Peyer's patch (tissue), 4 donors: ENCODE measurements around the gene RNF157. TPM values are rescaled to one million over a fixed set of nuclear protein-coding genes. Genes with fewer than 3 reads are reported as not detected.

Experiments used
- DNase-seq, 3 donors: peaks; one replicate each; pipeline ENCODE4 v3.0.0-alpha.2; 2017 to 2019
- H3K27ac ChIP-seq, 4 donors: fragments of 200-600 bp; sonication (generic); one replicate each; pipeline ENCODE4 v1.5.1; 2016 to 2019
- H3K27me3 ChIP-seq, 2 donors: fragments of 200-600 bp; sonication (generic); one replicate each; pipeline ENCODE4 v1.5.1; 2019
- H3K36me3 ChIP-seq, 3 donors: fragments of 200-600 bp; sonication (generic); one replicate each; pipeline ENCODE4 v1.5.1; 2016 to 2019
- H3K4me1 ChIP-seq, 4 donors: fragments of 200-600 bp; sonication (generic); one replicate each; pipeline ENCODE4 v1.5.1; 2016 to 2019
- H3K4me3 ChIP-seq, 4 donors: fragments of 200-600 bp; sonication (generic); 1 replicate in 3 of 4; 2 replicates in 1 of 4; pipeline ENCODE4 v1.5.1; 2016 to 2019; ENCODE audit warnings: mild to moderate bottlenecking in 1 of 4
- H3K9me3 ChIP-seq, 4 donors: fragments of 200-600 bp; sonication (generic); one replicate each; pipeline ENCODE4 v1.5.1; 2016 to 2019; ENCODE audit warnings: mild to moderate bottlenecking in 1 of 4
- POLR2A ChIP-seq, 2 donors: fragments of 450-650 bp; IDR thresholded peaks; one replicate each; pipeline ENCODE4 v1.5.1; 2017; ENCODE audit warnings: antibody characterized with exemption in 2 of 2, mild to moderate bottlenecking in 2 of 2, moderate library complexity in 2 of 2
- total RNA-seq, 4 donors: library from RNA; depleted of rRNA; stranded (reverse); fragments of >200 nt; gene quantifications; one replicate each; pipeline ENCODE4 v1.1.0, GENCODE V29; 2016
- TF ChIP-seq, protein P1 (sequence below), 6 experiments: fragments of 450-650 bp in 4 of 6; fragments of 200-600 bp in 2 of 6; sonication (generic) in 1 of 6; IDR thresholded peaks; one replicate each; pipeline ENCODE4 v1.5.1; 2017 to 2019; ENCODE audit warnings: antibody characterized with exemption in 6 of 6, mild to moderate bottlenecking in 3 of 6, moderate library complexity in 1 of 6

The RNF157 gene
- total RNA-seq, 4 donors from 2014 or later: 73.4 to 115 (median 106) TPM

DNA sequence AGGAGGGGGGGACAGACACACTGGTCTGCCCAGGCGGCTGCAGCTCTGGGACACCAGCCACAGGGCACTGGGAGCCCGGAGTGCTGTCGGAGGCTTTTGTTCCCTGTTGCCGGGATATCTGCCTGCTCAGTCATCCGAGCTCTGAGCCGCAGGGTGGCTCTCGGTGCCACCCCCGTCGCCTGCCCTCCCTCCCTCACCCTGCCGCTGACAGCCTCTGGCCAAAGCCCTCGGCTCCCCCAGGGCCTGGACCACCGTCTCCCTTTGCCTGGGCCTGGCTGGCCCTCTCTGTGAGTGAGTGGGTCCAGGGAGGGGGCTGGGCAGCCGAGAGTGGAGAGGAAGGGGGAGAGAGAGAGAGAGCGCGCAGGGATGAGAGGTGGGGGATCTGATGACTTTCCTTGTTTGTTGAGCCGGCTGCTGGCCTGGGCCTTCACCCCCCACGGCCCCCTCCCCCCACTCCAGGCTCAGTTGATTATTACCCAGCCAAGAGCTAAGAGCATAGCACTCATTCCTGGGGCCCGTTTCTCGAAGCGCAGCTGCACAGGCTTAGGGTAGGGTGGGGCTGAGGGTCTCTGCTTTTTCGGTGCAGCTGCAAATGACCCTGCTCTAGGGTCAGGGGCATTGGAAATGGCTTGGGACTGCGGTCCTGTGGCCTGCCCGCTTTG, 101.9 kb downstream of the RNF157 start:
- peaks cover 0 to 15% of the 10 kb centered on the region in 2 donors for H3K27me3 ChIP-seq
- TF ChIP-seq, protein P1, sequence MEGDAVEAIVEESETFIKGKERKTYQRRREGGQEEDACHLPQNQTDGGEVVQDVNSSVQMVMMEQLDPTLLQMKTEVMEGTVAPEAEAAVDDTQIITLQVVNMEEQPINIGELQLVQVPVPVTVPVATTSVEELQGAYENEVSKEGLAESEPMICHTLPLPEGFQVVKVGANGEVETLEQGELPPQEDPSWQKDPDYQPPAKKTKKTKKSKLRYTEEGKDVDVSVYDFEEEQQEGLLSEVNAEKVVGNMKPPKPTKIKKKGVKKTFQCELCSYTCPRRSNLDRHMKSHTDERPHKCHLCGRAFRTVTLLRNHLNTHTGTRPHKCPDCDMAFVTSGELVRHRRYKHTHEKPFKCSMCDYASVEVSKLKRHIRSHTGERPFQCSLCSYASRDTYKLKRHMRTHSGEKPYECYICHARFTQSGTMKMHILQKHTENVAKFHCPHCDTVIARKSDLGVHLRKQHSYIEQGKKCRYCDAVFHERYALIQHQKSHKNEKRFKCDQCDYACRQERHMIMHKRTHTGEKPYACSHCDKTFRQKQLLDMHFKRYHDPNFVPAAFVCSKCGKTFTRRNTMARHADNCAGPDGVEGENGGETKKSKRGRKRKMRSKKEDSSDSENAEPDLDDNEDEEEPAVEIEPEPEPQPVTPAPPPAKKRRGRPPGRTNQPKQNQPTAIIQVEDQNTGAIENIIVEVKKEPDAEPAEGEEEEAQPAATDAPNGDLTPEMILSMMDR (IDR thresholded peaks at IDR 0.05): no peak
- no peak for TF ChIP-seq POLR2A (IDR thresholded peaks at IDR 0.05)
- H3K36me3 ChIP-seq: no peaks in the 10 kb centered on the region
- no peak overlapping the region for H3K27ac ChIP-seq
- H3K4me3 ChIP-seq: no peak overlapping the region
- peaks cover 6 to 22% (median 15%) of the 10 kb centered on the region in 4 donors for H3K4me1 ChIP-seq
- H3K9me3 ChIP-seq: no peaks in the 10 kb centered on the region
- no peak for DNase-seq

- TF ChIP-seq, protein P1 (IDR thresholded peaks at IDR 0.05): no peak
- no peak for TF ChIP-seq POLR2A (IDR thresholded peaks at IDR 0.05)
- Histone ChIP-seq H3K27ac (no peak overlapping the region), H3K9me3 (no peaks in the 10 kb centered on the region), H3K4me1 (peaks cover 6 to 22% (median 15%) of the 10 kb centered on the region in 4 donors), H3K36me3 (no peaks in the 10 kb centered on the region), H3K27me3 (peaks cover 0 to 15% of the 10 kb centered on the region in 2 donors), H3K4me3 (no peak overlapping the region)
- DNase-seq: no peak
Measured at GRCh38 chr17:76137351-76138233, 102.7 kb downstream of the RNF157 start.

DNA sequence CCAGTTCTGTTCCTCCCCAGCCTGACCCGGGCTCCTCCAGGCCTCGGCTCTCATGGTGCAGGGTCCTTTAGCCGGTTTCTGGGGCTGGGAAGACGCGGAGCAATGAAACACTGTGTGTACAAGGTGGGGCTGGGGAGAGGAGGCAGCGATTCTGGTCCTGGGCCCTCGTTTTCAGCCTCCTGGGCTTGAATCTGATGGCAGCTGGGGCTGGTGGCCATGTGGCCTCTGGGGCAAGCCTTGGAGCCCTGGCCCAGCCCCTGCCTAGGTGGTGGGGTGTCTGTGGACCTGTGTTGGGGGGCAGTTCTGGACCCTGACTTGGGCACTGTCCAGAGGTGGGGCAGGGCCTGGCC, 103.3 kb downstream of the RNF157 start:
- peaks cover 0 to 15% of the 10 kb centered on the region in 2 donors for H3K27me3 ChIP-seq
- no peaks in the 10 kb centered on the region for H3K36me3 ChIP-seq
- no peak for DNase-seq
- H3K9me3 ChIP-seq: no peaks in the 10 kb centered on the region
- TF ChIP-seq POLR2A (IDR thresholded peaks at IDR 0.05): no peak
- TF ChIP-seq, protein P1 (IDR thresholded peaks at IDR 0.05): no peak
- no peak overlapping the region for H3K27ac ChIP-seq
- H3K4me1 ChIP-seq: peaks cover 6 to 22% (median 15%) of the 10 kb centered on the region in 4 donors
- no peak overlapping the region for H3K4me3 ChIP-seq

DNA sequence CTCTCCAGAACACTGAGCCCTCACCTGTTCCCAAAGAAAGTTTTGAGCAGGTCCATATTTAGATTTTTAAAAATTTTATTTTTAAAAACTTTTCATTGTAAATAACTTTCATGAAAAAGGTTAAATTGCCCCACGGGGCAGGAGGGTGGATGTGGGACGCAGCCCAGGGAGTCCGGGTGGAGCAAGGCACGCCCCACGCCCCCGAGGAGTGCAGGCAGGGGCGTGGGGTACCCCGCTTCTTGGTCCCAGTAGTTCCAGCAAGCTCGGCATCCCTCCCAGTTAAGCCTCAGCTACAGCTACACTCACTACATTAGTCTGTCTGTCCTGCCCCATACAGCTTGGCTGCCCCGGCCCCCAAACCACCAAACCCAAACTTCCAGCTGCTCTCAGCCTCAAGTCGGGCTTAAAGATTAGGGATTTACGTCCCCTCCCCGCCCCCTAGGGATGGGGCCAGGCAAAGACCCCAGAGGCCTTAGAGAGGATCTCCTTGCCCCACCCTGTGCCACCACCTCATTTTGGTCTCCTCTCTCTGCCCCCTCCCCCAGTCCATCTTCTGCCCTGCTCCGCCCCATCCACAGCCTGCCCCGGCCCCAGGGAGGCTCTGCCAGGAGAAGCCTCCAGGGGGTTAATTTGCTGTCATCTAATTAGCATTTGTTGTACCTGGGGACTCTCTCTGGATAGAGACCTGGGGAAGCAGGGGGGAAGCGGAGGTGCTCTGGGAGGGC, 103.9 kb downstream of the RNF157 start:
- H3K27ac ChIP-seq: no peak overlapping the region
- H3K36me3 ChIP-seq: no peaks in the 10 kb centered on the region
- no peak overlapping the region for H3K4me3 ChIP-seq
- TF ChIP-seq POLR2A (IDR thresholded peaks at IDR 0.05): no peak
- TF ChIP-seq, protein P1 (IDR thresholded peaks at IDR 0.05): no peak
- peaks cover 6 to 18% (median 12%) of the 10 kb centered on the region in 4 donors for H3K4me1 ChIP-seq
- H3K9me3 ChIP-seq: no peaks in the 10 kb centered on the region
- no peak for DNase-seq
- peaks cover 0 to 15% of the 10 kb centered on the region in 2 donors for H3K27me3 ChIP-seq

DNA sequence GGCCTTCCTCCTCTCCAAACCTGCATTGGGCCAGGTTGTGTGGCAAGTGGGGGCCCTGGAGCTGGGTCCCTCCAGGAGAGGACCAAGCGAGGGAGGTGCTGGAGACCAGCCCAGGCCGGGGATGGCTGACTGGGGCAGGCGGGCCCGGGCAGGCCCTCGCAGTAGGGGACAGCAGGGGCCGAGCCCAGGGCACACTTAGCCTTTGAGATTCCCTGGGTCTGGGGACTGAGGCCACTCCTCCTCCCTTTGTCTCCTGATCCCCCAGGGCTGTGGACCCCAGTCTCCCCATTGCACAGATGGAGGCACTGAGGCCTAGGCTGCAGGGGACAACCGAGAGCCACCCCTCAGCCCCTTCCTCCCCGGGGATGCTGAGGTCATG, 104.5 kb downstream of the RNF157 start:
- H3K36me3 ChIP-seq: no peaks in the 10 kb centered on the region
- DNase-seq: peak in 1 of 3 donors; percentile 30
- H3K4me3 ChIP-seq: no peak overlapping the region
- no peaks in the 10 kb centered on the region for H3K9me3 ChIP-seq
- peaks cover 6 to 12% (median 9%) of the 10 kb centered on the region in 4 donors for H3K4me1 ChIP-seq
- peaks cover 0 to 15% of the 10 kb centered on the region in 2 donors for H3K27me3 ChIP-seq
- no peak for TF ChIP-seq POLR2A (IDR thresholded peaks at IDR 0.05)
- TF ChIP-seq, protein P1 (IDR thresholded peaks at IDR 0.05): no peak
- no peak overlapping the region for H3K27ac ChIP-seq
